Hypothalamus (tissue), 51 donors: ENCODE results near the gene BIRC3.

Source experiments
- DNase-seq, 51 donors: peaks; one replicate each; lab custom pipeline; 2025; lab: John Stamatoyannopoulos, UW

The BIRC3 gene

GRCh38 chr11:102317099-102317767, at the start of gene BIRC3:
Gene BIRC3 (plus strand): TSS chr11:102317484. CDS start chr11:102324510, 7,026 bp downstream.
- peak in 41 of 51 donors; percentile 9 to 73 (median 34) for DNase-seq

- no peak for DNase-seq
Observed at GRCh38 chr11:102267609-102268008, 49.7 kb upstream of the BIRC3 start.

- DNase-seq, result peak in 24 of 51 donors; percentile 5 to 61 (median 24)
Observed at GRCh38 chr11:102268083-102268984, 49.0 kb upstream of the BIRC3 start.

- DNase-seq, result no peak
Observed at GRCh38 chr11:102268985-102269470, 48.3 kb upstream of the BIRC3 start.

- DNase-seq, result no peak
Observed at GRCh38 chr11:102269927-102270326, 47.4 kb upstream of the BIRC3 start.

GRCh38 chr11:102272047-102272824, 45.0 kb upstream of the BIRC3 start:
- DNase-seq, result no peak

GRCh38 chr11:102274628-102275027, 42.7 kb upstream of the BIRC3 start:
- DNase-seq, result no peak

GRCh38 chr11:102276362-102276761, 40.9 kb upstream of the BIRC3 start:
- no peak for DNase-seq

- DNase-seq, result no peak
Observed at GRCh38 chr11:102276783-102277182, 40.5 kb upstream of the BIRC3 start.

- DNase-seq, result no peak
Observed at GRCh38 chr11:102279641-102280170, 37.6 kb upstream of the BIRC3 start.

- DNase-seq, result no peak
Observed at GRCh38 chr11:102280245-102280833, 36.9 kb upstream of the BIRC3 start.

- DNase-seq, result no peak
Observed at GRCh38 chr11:102283116-102283485, 34.2 kb upstream of the BIRC3 start.

GRCh38 chr11:102284008-102284407, 33.3 kb upstream of the BIRC3 start:
- DNase-seq, result no peak

- DNase-seq, result no peak
Observed at GRCh38 chr11:102286292-102286691, 31.0 kb upstream of the BIRC3 start.

- peak in 12 of 51 donors; percentile 2 to 61 (median 22) for DNase-seq
Observed at GRCh38 chr11:102287964-102288724, 29.1 kb upstream of the BIRC3 start.

GRCh38 chr11:102288725-102289083, 28.6 kb upstream of the BIRC3 start:
- no peak for DNase-seq

- no peak for DNase-seq
Observed at GRCh38 chr11:102289592-102289991, 27.7 kb upstream of the BIRC3 start.

GRCh38 chr11:102291831-102292230, 25.5 kb upstream of the BIRC3 start:
- DNase-seq, result no peak

GRCh38 chr11:102292933-102293332, 24.4 kb upstream of the BIRC3 start:
- DNase-seq, result no peak
